ENCODE results near the gene PTPRR.

PTPRR gene

DNA sequence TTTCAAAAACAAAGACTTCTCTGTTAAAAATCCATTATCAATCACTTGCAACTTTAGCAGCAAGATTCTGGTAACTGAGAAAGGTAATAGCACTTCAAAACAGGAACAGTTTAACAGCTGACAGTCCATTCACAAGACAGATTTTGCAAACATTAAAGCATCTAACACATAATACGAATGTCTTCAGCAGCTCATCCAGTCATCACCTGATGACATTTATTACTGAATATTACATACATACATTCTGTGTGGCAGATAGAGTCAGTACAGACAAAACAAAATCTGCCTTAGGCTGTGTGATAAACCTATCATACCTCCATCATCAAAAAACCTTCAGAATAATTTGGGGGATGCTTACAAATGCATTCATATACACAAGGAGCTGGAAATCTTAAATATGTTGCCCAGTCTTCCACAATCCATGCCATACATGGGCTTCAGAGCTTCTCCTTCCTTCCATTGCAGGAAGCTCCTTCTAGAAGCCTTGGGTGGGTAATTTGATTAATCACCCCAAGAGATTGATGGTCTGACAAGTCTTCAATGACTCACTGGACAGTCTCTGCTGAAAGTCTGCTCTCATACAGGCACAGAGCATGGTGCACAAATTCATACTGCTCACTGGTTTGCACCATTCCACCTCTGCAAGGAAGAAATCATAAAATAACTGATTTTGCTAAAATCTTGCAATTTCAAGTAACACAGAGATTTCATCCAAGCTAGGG lies 281.7 kb downstream of the PTPRR start:
- no peak for DNase-seq

DNA sequence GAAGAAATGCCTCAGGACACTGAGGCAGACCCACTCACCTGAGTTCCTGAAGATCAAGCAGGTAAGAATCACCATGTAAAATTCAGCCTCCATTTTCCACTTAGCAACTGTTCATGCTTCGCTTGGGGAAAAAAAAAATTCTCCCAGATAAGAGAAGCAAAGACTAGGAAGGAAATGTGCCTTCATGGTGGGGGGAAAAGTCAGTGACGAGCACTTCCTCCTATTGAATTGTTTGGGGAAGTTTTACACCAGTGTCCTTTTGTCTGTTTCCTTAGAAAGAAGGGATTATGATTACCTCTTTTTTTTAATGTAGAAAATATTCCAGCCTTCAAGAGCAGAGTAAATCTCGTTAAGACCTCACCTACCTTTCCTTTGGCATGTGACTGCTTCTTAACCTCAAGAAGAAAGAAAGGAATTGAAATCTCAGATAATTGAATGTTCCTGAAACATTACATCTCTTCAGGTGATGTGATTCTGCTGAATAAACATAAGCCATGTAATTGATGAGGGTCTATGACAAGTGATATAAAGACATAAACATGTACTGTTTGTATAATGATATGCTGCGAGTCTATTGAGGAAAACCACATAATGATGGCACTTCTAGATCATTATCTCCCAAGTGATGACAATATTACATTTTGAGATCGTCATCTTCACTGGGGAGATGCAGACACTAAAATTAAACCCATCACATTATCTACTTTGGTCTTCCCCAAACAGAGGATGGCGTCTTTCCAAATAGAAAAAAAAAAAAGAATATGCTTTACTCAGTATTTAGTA lies 283.0 kb downstream of the PTPRR start, which contains the start of gene PTPRB:
PTPRB (minus strand) TSS at position 127 of the 783 bp plus-strand sequence; CDS start at position 93, 34 bp downstream.
- DNase-seq = no peak

DNA sequence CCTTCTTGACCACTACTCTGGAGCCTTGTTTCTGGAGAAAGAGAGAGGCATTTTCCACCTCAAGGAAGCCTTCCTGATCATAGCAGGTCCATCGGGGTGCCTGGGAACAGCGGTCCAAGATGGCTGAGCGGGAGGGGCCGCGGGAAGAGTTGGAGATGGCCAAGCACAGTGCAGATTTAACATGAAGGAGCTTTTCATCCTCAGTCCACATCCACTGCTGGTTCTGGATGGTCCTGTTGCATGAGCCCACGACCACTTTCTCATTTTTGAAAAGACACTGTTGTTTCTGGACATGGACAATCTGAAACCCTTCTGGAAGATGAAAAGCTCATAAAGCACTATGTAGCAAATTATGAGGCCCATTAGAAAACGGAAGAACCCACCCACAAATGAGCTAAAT lies 284.8 kb downstream of the PTPRR start:
- no peak for DNase-seq

DNA sequence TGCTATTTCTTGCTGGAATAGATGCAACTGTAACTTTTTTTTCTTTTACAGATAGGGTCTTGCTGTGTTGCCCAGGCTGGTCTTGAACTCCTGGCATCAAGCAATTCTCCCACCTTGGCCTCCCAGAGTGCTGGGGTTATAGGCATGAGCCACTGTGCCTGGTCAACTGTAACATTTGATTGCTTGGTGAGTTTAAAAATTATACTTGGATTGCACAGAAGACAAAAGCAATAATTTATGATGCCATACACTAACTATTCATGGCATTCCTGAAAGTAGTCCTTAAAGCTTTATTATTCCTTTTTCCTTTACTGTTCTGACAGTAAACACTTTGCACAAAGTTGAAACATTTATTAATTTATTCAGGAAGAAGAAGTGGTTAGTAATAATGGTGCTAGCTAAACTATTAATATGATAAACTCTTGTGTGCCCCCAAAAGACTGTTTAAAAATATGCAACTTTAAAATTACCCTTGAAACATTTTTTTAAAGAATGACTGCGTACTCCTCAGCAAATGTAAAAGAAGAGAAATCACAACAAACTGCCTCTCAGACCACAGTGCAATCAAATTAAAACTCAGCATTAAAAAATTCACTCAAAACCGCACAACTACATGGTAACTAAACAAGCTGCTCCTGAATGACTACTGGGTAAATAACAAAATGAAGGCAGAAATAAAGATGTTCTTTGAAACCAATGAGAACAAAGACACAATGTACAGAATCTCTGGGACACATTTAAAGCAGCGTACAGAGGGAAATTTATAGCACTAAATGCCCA lies 291.6 kb downstream of the PTPRR start:
- no peak for DNase-seq

DNA sequence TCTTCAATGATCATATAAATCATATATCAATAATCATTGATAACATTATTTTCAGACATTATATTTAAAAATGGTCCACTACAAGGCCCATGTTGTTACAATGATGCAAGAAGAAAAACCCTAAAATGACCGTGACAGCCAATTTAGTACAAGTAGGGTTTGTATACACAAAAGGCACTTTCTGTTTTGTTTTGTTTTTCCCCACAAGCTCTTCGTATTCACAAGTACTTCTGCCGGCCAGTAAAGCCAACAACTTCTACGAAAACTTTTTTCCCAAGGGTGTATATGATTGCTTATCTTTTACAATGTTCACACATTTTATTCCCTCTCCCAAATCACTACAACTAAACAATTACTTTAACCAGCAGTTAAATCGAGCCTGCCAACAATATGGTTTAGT lies 292.9 kb downstream of the PTPRR start:
- DNase-seq = no peak

DNA sequence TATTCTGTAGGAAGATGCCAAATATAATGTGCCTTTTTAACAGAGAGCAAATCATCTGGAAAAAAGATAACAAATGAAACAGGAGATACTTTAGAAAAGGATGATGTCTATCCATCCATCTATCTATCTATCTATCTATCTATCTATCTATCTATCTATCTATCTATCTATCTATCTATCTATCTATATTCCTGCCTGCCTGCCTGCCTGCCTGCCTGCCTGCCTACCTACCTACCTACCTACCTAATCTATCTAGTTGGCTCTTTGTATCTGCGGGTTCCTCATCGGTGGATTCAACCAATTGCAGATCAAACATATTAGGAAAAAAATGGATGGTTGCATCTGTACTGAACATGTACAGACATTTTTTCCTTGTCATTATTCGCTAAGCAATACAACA lies 294.4 kb downstream of the PTPRR start:
- DNase-seq = no peak

DNA sequence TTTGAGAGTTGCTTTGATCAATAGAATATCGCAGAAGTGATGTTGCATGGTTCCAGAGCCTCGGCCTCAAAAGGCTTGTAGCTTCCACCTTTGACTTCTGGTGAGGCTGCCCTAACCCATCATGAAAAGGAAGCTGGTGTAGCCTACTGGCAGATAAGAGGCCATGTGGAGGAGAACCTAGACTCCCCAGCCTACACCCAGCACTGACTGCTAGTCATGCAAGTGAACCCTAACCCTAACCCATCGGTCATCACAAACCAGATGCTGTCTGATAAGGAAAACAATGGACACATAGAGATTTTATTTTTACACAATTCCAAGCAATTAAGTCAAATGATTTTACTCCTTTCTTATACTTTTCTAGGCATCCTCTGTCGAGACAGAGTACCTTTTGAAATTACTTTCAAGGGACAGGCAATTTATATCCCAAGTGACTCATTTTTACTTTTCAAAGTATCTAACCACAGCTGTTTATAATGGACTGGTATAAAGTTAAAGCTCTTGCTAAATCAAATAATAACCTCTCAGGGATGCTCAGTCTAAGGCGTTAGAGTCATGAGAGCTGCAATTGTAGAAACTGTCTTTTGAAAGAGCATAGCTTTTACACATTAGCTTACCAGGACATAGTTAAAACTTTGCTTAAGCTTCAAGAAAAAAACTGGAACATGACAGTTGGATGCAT lies 300.9 kb downstream of the PTPRR start:
- DNase-seq = no peak

DNA sequence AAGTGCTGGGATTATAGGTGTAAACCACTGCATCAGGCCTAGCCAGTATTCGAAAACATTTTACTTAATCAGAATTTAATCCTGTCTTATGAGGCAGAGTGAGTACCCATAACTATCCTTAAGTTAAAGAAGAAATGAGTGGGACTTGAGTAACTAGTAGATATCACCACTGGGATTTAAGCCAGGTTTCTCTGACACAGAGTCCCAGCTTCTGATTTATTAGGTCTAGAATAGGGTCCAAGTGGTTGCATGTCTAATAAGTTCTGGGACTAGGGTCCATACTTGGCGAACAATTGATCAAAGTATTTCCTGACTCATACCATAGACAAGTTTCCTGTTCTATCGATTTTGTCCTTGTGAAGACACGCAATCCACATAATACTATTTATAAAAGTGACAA lies 302.2 kb downstream of the PTPRR start:
- DNase-seq = no peak

DNA sequence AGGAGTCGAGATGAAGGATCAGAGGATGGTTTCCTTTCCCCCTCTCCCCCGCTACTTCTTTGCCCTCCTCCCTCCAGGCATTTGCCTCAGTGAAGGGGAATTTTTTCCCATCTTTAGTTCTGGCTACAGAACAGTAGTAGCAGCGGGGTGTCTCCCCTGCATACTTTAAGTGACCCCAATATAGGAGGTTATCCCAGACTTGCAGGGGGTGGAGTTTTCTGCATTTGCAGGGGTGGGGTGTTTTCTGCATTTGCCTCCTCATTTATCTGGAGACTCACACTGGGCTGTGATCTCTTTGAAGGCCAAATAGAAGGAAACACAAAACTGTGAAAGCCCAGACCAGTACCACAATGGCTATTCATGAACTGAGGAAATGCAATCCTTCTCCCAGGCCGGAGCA lies 303.1 kb downstream of the PTPRR start:
- no peak for DNase-seq

DNA sequence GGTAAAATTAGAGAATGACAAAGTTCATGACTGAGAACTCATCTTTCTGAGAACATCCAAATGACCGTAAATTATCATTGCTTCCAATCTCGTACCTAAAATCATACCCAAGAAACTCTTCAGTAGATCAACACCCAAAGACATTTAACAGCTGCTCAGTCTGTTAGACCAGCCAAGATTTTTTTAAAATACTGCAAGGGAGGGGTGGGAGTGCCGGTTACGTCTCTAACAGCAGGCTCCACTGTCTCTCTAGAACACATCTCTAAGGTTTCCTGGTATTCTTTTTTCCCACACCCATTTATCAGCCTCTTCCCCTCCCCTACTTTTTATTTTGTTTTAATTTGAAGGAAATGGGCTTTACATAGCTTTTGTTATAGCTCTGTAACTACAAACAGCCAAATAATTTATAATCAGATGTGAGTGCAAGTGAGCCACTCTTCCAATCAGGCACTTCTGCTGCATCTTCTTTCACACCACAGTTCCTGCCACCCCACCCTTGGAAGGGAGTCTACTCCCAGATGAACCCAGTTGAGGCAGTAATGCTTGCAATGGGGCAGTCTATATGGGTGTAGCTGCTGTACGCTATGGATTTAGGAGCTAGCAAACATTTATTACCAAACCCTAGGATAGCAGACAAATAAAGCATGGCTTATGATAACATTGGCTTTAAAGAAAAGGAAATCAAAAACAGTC lies 305.2 kb downstream of the PTPRR start:
- DNase-seq = no peak

DNA sequence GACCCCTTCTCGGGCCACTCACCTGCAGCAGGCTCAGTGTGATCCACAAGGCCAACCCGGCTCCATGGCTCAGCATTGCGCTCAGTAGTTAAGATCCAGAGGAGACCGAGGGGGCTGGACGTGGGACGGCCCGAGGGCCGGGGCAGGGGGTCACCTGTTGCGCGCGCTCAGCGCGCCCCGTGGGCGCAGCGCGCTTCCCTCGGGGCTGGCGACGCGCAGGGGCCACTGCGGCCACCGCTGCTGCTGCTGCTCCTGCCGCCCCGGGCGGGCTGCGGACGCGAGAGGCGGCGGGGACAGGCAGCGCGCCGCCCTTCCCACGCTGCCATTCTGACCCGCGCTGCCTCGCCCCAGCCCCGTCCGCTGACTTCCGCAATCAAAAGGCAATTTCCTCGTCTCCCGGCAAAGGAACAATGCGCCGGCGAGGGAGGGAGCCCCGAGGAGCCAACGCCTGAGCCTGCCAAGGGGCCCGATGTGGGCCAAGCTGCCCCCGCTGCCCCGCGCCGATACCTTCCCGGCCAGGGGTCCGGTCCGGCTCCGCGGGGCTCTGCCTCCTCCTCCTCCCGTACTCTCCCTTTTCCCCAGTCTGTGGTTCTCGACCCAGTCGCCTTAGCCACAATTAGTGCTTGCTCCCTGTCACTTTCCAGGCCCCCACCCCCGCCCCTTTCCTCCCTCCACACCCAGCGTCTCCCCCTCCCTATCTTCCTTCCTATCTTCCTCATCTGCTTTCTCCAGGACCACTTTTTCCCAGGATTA lies 310.6 kb downstream of the PTPRR start:
- no peak for DNase-seq

DNA sequence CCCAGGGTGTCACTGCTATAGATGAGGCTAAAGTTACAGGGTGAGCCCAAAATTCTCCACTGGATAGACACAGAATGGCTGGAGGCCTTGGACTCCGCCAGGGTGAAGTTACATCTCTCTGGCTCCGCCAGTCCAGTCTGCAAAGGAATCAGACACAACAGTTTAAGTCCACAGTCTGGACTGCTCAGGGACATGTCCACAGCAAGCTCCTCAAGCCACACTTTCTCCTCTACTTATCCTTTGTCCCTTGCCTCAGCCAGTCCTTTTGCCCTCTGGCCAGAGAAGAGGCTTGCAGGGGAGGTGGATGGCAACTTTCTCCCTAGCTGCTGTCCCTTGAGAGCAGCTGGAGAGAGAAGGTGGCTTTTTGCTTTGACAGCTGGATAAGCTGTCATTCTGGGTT lies 311.3 kb downstream of the PTPRR start:
- DNase-seq = no peak

DNA sequence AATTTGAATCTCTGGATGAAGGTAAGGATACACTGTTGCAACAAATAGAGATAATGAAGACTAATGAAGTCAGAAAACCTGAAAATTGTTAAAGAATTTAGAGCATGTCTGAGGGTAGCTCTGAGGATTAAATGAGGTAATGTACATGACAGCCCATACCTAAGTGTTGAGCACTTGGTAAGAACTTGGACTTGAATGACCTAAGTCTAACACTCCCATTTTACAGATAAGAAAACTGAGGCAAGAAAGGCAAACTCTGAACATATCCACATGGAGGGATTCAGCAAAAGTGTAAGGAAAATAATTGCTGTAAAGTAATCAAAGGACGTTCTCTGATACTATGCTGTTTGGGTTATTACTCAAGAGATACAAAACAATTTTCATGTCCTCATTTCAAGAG lies 312.4 kb downstream of the PTPRR start:
- DNase-seq = no peak

DNA sequence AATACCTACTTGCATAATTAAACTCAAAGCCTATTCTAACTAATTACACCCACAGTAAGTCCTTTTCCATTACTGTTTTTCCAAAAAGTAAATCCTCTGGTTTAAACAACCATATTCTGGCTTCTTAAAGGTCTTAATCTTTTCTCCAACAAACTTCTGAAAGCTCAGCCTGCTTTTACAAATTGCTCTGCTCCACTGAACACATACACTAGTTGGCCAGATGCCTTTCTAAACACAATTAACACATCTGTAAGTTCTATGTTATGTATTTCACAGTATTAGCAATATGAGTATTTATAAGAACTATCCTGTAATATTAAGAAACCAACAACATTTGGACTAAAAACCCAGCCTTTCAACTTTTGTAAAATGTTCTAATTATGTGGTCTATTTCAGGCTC lies 313.4 kb downstream of the PTPRR start:
- no peak for DNase-seq

DNA sequence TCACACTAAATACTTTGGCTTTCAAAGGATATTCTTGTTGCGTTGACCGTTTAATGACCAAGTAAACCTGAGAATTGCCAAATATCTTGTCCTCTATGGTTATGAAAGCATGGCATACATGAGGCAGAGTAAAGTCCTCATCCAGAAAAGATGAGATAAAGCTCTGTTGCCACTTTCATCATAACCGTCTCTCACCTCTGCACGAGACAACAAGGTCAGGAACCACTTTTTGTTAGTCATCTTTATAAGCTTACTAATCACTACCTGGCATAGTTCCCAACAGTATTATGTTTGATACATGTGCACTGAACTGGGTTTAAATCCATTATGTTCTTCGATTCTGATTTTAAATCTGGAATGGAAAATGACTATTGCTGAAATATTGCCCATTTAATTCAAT lies 314.6 kb downstream of the PTPRR start:
- DNase-seq = no peak

DNA sequence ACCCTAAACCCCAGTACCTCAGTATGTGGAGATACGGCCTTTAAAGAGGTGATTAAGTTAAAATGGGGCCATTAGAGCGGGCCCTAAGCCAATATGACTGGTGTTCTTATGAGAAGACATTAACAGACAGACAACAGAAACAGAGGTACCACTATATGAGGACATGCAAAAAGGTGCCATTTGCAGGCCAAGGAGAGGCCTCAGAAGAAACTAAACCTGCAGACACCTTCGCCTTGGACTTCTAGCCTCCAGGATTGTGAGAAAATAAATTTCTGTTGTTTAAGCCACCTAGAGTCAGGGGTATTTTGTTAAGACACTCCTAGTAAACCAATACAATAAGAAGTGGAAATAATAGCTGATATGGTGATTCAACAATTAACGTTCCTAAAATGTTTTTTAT lies 315.9 kb downstream of the PTPRR start:
- no peak for DNase-seq

DNA sequence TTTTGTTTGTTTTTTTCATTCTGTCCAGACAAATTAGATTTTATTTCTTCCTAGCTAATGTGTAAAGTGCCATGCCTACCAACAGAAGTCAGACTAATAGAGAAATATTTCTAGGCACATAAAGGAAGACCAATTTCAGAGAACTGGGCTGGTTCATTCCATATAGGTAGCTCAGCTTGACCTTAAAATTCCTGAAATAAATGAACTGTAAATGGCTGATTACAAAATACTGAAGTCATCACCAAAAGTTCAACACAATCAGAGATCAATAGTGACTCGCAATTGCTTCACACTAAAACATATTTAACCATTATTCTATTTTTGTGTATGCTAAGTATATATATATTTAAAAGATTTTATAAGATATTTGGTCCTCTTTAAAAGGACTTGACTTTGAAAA lies 317.5 kb downstream of the PTPRR start:
- DNase-seq = no peak

DNA sequence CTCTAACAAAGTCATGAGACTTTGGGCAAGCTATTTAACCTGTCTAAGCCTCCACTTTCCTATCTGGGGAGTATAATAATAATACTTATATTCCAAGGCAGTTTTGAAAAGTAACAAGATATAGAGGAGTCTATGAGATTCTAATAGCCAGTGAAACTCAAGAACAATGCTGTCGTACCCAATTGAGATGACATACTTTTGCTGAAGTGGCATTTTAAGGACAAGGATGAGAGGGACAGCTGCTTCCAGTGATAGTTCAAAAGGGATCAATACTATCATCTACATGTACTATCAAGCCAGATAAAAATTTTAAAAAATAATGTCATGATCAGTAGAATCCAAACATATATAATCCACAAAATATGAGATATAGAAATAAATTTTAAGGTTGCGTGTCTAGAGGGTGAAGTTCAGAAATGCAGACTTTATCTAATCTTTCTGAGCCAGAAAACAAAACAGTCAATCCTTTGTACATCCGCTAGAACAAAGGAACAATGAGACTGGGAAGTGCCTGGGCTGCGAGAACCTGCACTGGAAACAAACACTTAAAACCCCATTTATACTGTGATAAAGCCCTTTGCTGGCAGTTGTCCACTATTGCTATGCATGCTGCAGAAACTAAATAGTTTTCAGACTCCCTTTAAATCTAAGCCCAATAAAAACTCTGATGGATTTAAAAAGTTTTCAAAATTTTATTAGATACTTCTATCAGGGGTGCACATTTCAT lies 321.9 kb downstream of the PTPRR start:
- DNase-seq = no peak

DNA sequence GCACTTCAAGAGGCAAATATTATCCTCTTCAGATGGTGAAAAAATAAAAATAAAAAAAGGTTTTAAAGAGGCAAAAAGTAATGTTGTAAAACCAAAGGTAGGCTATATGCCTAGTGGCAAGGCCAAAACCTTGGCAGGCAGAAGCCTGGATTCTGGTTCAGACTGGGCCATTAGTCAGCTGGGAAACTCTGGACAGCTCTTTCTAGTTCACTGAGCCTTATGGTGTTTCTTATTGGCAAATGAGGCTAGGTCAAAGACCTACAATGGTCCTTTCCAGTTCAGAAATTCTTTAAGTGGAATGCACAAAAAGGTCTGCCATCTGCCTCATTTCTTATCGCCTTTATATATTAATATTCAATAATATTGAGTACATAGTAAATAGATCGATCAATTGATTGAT lies 327.9 kb downstream of the PTPRR start:
- no peak for DNase-seq

DNA sequence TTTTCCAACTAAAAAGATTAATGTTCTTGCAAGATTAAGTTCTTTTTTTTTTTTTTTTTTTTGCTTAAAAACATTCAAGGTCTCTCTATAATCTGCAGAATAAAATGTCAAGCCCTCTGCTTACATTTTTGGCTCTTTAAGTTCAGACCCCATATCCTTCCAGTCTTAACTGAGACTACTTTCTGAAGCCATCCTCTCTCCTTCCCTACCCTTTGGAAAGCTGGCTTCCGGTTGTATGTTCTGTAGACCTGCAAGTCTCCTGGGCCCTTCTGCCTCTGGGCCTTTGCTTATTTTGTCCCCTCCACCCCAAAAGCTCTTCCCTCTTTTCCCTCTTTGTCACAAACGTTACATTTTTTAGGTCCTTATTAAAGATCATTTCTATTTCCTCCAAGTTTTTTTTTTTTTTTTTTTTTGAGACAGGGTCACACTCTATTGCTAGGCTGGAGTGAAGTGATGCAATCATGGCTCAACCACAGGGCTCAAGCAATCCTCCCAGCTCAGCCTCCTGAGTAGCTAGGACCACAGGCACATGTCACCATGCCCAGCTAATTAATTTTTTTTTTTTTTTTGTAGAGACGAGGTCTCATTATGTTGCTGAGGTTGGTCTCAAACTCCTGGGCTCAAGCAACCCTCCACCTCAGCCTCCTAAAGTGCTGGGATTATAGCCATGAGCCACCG lies 329.9 kb downstream of the PTPRR start:
- no peak for DNase-seq
